ENCODE data around the gene ERBB4. TPM values are rescaled to one million over a fixed set of nuclear protein-coding genes. Genes with fewer than 3 reads are reported as not detected.

ERBB4 gene
- total RNA-seq, 1 donor from 2014 or later: 1.2 TPM

GRCh38 chr2:212384027-212384426 lies 154.6 kb downstream of the ERBB4 start:
- no peaks in the 10 kb centered on the region for H3K4me1 ChIP-seq (ENCODE audit: insufficient read depth, low read length)
- H3K27ac ChIP-seq (ENCODE audit: low read depth, low read length): no peak overlapping the region
- no peaks in the 10 kb centered on the region for H3K27me3 ChIP-seq (ENCODE audit: insufficient read depth, low read length)
- no peaks in the 10 kb centered on the region for H3K9me3 ChIP-seq (ENCODE audit: insufficient read depth, low read depth, low read length)
- Mint-ChIP-seq H3K4me3 (ENCODE audit: unreplicated experiment) (no peak overlapping the region), H3K9me3 (ENCODE audit: unreplicated experiment) (no peaks in the 10 kb centered on the region), H3K27me3 (ENCODE audit: low read depth, unreplicated experiment) (no peaks in the 10 kb centered on the region), H3K4me1 (ENCODE audit: low read depth, unreplicated experiment) (peaks cover 9% of the 10 kb centered on the region), H3K36me3 (ENCODE audit: low read depth, unreplicated experiment) (no peaks in the 10 kb centered on the region), H3K27ac (ENCODE audit: unreplicated experiment) (no peak overlapping the region)
- no peak overlapping the region for H3K9ac ChIP-seq (ENCODE audit: low read length)
- no peak overlapping the region for H3K4me3 ChIP-seq (ENCODE audit: insufficient read depth, low read depth, low read length)
- no peaks in the 10 kb centered on the region for H3K36me3 ChIP-seq (ENCODE audit: insufficient read depth, low read length)
- TF ChIP-seq, protein P1, sequence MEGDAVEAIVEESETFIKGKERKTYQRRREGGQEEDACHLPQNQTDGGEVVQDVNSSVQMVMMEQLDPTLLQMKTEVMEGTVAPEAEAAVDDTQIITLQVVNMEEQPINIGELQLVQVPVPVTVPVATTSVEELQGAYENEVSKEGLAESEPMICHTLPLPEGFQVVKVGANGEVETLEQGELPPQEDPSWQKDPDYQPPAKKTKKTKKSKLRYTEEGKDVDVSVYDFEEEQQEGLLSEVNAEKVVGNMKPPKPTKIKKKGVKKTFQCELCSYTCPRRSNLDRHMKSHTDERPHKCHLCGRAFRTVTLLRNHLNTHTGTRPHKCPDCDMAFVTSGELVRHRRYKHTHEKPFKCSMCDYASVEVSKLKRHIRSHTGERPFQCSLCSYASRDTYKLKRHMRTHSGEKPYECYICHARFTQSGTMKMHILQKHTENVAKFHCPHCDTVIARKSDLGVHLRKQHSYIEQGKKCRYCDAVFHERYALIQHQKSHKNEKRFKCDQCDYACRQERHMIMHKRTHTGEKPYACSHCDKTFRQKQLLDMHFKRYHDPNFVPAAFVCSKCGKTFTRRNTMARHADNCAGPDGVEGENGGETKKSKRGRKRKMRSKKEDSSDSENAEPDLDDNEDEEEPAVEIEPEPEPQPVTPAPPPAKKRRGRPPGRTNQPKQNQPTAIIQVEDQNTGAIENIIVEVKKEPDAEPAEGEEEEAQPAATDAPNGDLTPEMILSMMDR (IDR thresholded peaks at IDR 0.05; ENCODE audit: insufficient read depth, low read depth, low read length): no peak
- no peak for TF ChIP-seq EZH2 (IDR thresholded peaks at IDR 0.05; ENCODE audit: insufficient read depth, low read length)
- H3K4me2 ChIP-seq (ENCODE audit: low read length): no peak overlapping the region
- no peaks in the 10 kb centered on the region for H3K79me2 ChIP-seq (ENCODE audit: insufficient read depth, low read length)
- no peak for FAIRE-seq
- DNase-seq (ENCODE audit: low read depth): peak; percentile 18
- no peak overlapping the region for H2AFZ ChIP-seq (ENCODE audit: low read depth, low read length)
- H4K20me1 ChIP-seq (ENCODE audit: insufficient read depth, low read length): no peaks in the 10 kb centered on the region

- Histone ChIP-seq H3K9ac (ENCODE audit: low read length) (no peak overlapping the region), H3K9me3 (ENCODE audit: insufficient read depth, low read depth, low read length) (no peaks in the 10 kb centered on the region), H3K4me2 (ENCODE audit: low read length) (no peak overlapping the region), H3K4me3 (ENCODE audit: insufficient read depth, low read depth, low read length) (no peak overlapping the region), H3K36me3 (ENCODE audit: insufficient read depth, low read length) (no peaks in the 10 kb centered on the region), H4K20me1 (ENCODE audit: insufficient read depth, low read length) (no peaks in the 10 kb centered on the region), H3K79me2 (ENCODE audit: insufficient read depth, low read length) (no peaks in the 10 kb centered on the region), H3K27me3 (ENCODE audit: insufficient read depth, low read length) (no peaks in the 10 kb centered on the region), H2AFZ (ENCODE audit: low read depth, low read length) (no peak overlapping the region), H3K4me1 (ENCODE audit: insufficient read depth, low read length) (no peaks in the 10 kb centered on the region), H3K27ac (ENCODE audit: low read depth, low read length) (no peak overlapping the region)
- H3K9me3 Mint-ChIP-seq (ENCODE audit: unreplicated experiment): no peaks in the 10 kb centered on the region
- peaks cover 9% of the 10 kb centered on the region for H3K4me1 Mint-ChIP-seq (ENCODE audit: low read depth, unreplicated experiment)
- no peak for FAIRE-seq
- H3K27me3 Mint-ChIP-seq (ENCODE audit: low read depth, unreplicated experiment): no peaks in the 10 kb centered on the region
- no peaks in the 10 kb centered on the region for H3K36me3 Mint-ChIP-seq (ENCODE audit: low read depth, unreplicated experiment)
- TF ChIP-seq, protein P1 (IDR thresholded peaks at IDR 0.05; ENCODE audit: insufficient read depth, low read depth, low read length): no peak
- TF ChIP-seq EZH2 (IDR thresholded peaks at IDR 0.05; ENCODE audit: insufficient read depth, low read length): no peak
- H3K4me3 Mint-ChIP-seq (ENCODE audit: unreplicated experiment): no peak overlapping the region
- no peak overlapping the region for H3K27ac Mint-ChIP-seq (ENCODE audit: unreplicated experiment)
- DNase-seq (ENCODE audit: low read depth): no peak
Measured at GRCh38 chr2:212381428-212382102, 157.0 kb downstream of the ERBB4 start.

- no peaks in the 10 kb centered on the region for H3K36me3 ChIP-seq (ENCODE audit: insufficient read depth, low read length)
- no peaks in the 10 kb centered on the region for H3K79me2 ChIP-seq (ENCODE audit: insufficient read depth, low read length)
- no peak overlapping the region for H3K27ac ChIP-seq (ENCODE audit: low read depth, low read length)
- H3K9me3 ChIP-seq (ENCODE audit: insufficient read depth, low read depth, low read length): no peaks in the 10 kb centered on the region
- TF ChIP-seq, protein P1 (IDR thresholded peaks at IDR 0.05; ENCODE audit: insufficient read depth, low read depth, low read length): no peak
- TF ChIP-seq EZH2 (IDR thresholded peaks at IDR 0.05; ENCODE audit: insufficient read depth, low read length): no peak
- Mint-ChIP-seq H3K4me3 (ENCODE audit: unreplicated experiment) (no peak overlapping the region), H3K27me3 (ENCODE audit: low read depth, unreplicated experiment) (no peaks in the 10 kb centered on the region), H3K27ac (ENCODE audit: unreplicated experiment) (no peak overlapping the region), H3K4me1 (ENCODE audit: low read depth, unreplicated experiment) (peaks cover 7% of the 10 kb centered on the region), H3K36me3 (ENCODE audit: low read depth, unreplicated experiment) (no peaks in the 10 kb centered on the region), H3K9me3 (ENCODE audit: unreplicated experiment) (no peaks in the 10 kb centered on the region)
- FAIRE-seq (no peak), DNase-seq (ENCODE audit: low read depth) (peak; percentile 66)
- H3K27me3 ChIP-seq (ENCODE audit: insufficient read depth, low read length): no peaks in the 10 kb centered on the region
- no peak overlapping the region for H3K4me3 ChIP-seq (ENCODE audit: insufficient read depth, low read depth, low read length)
- no peaks in the 10 kb centered on the region for H4K20me1 ChIP-seq (ENCODE audit: insufficient read depth, low read length)
- H3K9ac ChIP-seq (ENCODE audit: low read length): no peak overlapping the region
- H2AFZ ChIP-seq (ENCODE audit: low read depth, low read length): no peak overlapping the region
- H3K4me1 ChIP-seq (ENCODE audit: insufficient read depth, low read length): no peaks in the 10 kb centered on the region
- H3K4me2 ChIP-seq (ENCODE audit: low read length): no peak overlapping the region
Measured at GRCh38 chr2:212379103-212379502, 159.5 kb downstream of the ERBB4 start.

Measured in astrocyte (in vitro differentiated cells and primary cell).